ENCODE measurements around the gene HLCS.

DNA sequence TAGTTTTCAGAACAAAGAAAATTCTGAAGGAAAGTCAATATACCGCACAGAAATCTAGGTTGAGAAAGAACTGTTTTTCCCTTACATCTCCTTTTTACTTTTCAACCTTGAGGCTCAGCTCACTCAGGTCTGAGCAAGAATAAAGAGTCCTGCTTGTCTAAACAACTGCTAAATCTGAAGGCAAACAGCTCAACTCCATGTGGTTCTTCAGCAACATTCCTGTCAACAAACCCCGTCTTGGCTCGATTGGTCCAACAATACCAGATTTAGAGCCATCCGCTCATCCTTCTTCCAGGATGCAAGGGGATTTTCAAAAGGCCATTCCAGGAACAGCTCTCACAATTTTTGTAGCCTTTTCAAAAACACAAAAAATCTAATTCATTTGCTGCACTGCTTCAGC, 119.8 kb downstream of the HLCS start:
- TF ChIP-seq, protein P1, sequence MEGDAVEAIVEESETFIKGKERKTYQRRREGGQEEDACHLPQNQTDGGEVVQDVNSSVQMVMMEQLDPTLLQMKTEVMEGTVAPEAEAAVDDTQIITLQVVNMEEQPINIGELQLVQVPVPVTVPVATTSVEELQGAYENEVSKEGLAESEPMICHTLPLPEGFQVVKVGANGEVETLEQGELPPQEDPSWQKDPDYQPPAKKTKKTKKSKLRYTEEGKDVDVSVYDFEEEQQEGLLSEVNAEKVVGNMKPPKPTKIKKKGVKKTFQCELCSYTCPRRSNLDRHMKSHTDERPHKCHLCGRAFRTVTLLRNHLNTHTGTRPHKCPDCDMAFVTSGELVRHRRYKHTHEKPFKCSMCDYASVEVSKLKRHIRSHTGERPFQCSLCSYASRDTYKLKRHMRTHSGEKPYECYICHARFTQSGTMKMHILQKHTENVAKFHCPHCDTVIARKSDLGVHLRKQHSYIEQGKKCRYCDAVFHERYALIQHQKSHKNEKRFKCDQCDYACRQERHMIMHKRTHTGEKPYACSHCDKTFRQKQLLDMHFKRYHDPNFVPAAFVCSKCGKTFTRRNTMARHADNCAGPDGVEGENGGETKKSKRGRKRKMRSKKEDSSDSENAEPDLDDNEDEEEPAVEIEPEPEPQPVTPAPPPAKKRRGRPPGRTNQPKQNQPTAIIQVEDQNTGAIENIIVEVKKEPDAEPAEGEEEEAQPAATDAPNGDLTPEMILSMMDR (IDR thresholded peaks at IDR 0.05; ENCODE audit: poor library complexity), result no peak
- TF ChIP-seq EZH2 (IDR thresholded peaks at IDR 0.05; ENCODE audit: borderline replicate concordance), result no peak
- TF ChIP-seq EZH2phosphoT487 (IDR thresholded peaks at IDR 0.05; ENCODE audit: low read depth, severe bottlenecking, unreplicated experiment), result no peak
